GM23248 (cell line): Measurements from ENCODE around the gene OCEL1.

Source experiments
- EZH2 ChIP-seq: fragments of 200-600 bp; sonication (generic); IDR thresholded peaks from 2 replicates; pipeline ENCODE4 v1.6.1; 2018; ENCODE audit warnings: antibody characterized with exemption, mild to moderate bottlenecking; ENCODE audit not compliant: insufficient read depth, poor library complexity, severe bottlenecking
- EZH2phosphoT487 ChIP-seq: fragments of 200-600 bp; sonication (generic); IDR thresholded peaks from 2 replicates; pipeline ENCODE4 v1.6.1; 2018; ENCODE audit warnings: antibody characterized with exemption, moderate library complexity, mild to moderate bottlenecking, low read depth; ENCODE audit not compliant: insufficient read depth

- TF ChIP-seq EZH2 (no peak), EZH2phosphoT487 (no peak)
Measured at GRCh38 chr19:17236811-17237543, 11.0 kb downstream of the OCEL1 start.
